B cell (primary cell): Measurements from ENCODE around the gene IPCEF1. TPM values are rescaled to one million over a fixed set of nuclear protein-coding genes. Genes with fewer than 3 reads are reported as not detected.

Source experiments
- ATAC-seq: fragments of 200-7000 bp; cut with Tn5 transposase; one replicate; pipeline ENCODE4 v1.10.0; 2021; ENCODE audit warnings: low read depth, mild to moderate bottlenecking, moderate number of reproducible peaks, moderate library complexity
- CTCF ChIA-PET: fragments of 350-600 bp; sonication (Branson Sonifier 250); formaldehyde crosslinking; loops from one replicate; lab custom pipeline; 2021; ENCODE audit warnings: antibody characterized with exemption, inconsistent platforms; lab: Charles Lee
- POLR2A ChIA-PET: fragments of 350-600 bp; sonication (Branson Sonifier 250); formaldehyde crosslinking; loops from one replicate; lab custom pipeline; 2021; ENCODE audit warnings: antibody characterized with exemption; lab: Charles Lee
- DNase-seq: peaks from one replicate; pipeline ENCODE4 v3.0.0; 2013
- H2AFZ ChIP-seq: 2 replicates; pipeline ENCODE4 v1.6.1; 2012; ENCODE audit warnings: mild to moderate bottlenecking, low read depth, low read length; ENCODE audit not compliant: insufficient read depth, poor library complexity, severe bottlenecking
- H3K27ac ChIP-seq, 2 donors: 1 replicate in 1 of 2; 2 replicates in 1 of 2; pipeline ENCODE4 v1.5.1; 2012 to 2013; ENCODE audit warnings: low read length in 2 of 2, mild to moderate bottlenecking in 2 of 2, moderate library complexity in 1 of 2
- H3K27me3 ChIP-seq, 4 experiments: fragments of 200-600 bp in 1 of 4; sonication (generic) in 1 of 4; replicated peaks in 1 of 4; 1 replicate in 2 of 4; 2 replicates in 2 of 4; pipeline versions ENCODE4 v1.6.1 to v1.7.0; 2013 to 2016; ENCODE audit warnings: low read length in 3 of 4, mild to moderate bottlenecking in 2 of 4, mixed read lengths in 1 of 4, moderate library complexity in 1 of 4; ENCODE audit not compliant: insufficient read depth in 4 of 4, control insufficient read depth in 3 of 4; ENCODE audit errors: control extremely low read depth in 1 of 4
- H3K36me3 ChIP-seq, 2 experiments: replicated peaks in 1 of 2; 1 replicate in 1 of 2; 2 replicates in 1 of 2; pipeline versions ENCODE4 v1.6.1 to v1.7.1; 2013; ENCODE audit warnings: low read length in 1 of 2; ENCODE audit not compliant: insufficient read depth in 2 of 2, control insufficient read depth in 1 of 2; ENCODE audit errors: control extremely low read depth in 1 of 2, extremely low read depth in 1 of 2
- H3K4me1 ChIP-seq, 2 donors: fragments of 200-600 bp in 1 of 2; sonication (generic) in 1 of 2; 1 replicate in 1 of 2; 2 replicates in 1 of 2; pipeline versions ENCODE4 v1.5.1 to v1.6.1; 2013 to 2017; ENCODE audit warnings: low read length in 2 of 2; ENCODE audit not compliant: control insufficient read depth in 2 of 2, insufficient read depth in 2 of 2
- H3K4me2 ChIP-seq: replicated peaks from 2 replicates; pipeline ENCODE3; 2012; ENCODE audit warnings: mild to moderate bottlenecking, low read depth, low read length; ENCODE audit not compliant: poor library complexity, severe bottlenecking
- H3K4me3 ChIP-seq, 5 experiments: fragments of 200-600 bp in 1 of 5; sonication (generic) in 1 of 5; 1 replicate in 3 of 5; 2 replicates in 2 of 5; pipeline versions ENCODE4 v1.5.1 to v1.7.0; 2011 to 2016; ENCODE audit warnings: low read length in 4 of 5, mild to moderate bottlenecking in 4 of 5, low read depth in 2 of 5, control low read depth in 1 of 5, moderate library complexity in 1 of 5; ENCODE audit not compliant: insufficient read depth in 1 of 5; ENCODE audit errors: control extremely low read depth in 1 of 5, extremely low read depth in 1 of 5
- H3K79me2 ChIP-seq: fragments of 200-600 bp; sonication (generic); one replicate; pipeline ENCODE4 v1.6.0; 2016; ENCODE audit warnings: low read length; ENCODE audit not compliant: control insufficient read depth, insufficient read depth
- H3K9ac ChIP-seq: fragments of 200-600 bp; sonication (generic); 2 replicates; pipeline ENCODE4 v1.6.1; 2017; ENCODE audit warnings: mild to moderate bottlenecking, low read length, moderate library complexity
- H3K9me3 ChIP-seq, 3 donors: one replicate each; pipeline versions ENCODE4 v1.6.1 to v1.7.1; 2013; ENCODE audit warnings: low read length in 2 of 3; ENCODE audit not compliant: control insufficient read depth in 2 of 3, insufficient read depth in 1 of 3; ENCODE audit errors: control extremely low read depth in 1 of 3
- H4K20me1 ChIP-seq: 2 replicates; pipeline ENCODE4 v1.6.0; 2012; ENCODE audit warnings: mild to moderate bottlenecking, low read length; ENCODE audit not compliant: insufficient read depth, control insufficient read depth, poor library complexity, severe bottlenecking
- H3K27ac Mint-ChIP-seq: one replicate; pipeline ENCODE4 v1.8.0; 2021; ENCODE audit warnings: mixed read lengths
- H3K27me3 Mint-ChIP-seq: one replicate; pipeline ENCODE4 v1.8.0; 2021; ENCODE audit warnings: mixed read lengths
- H3K4me1 Mint-ChIP-seq: one replicate; pipeline ENCODE4 v1.8.0; 2021; ENCODE audit warnings: mixed read lengths
- H3K4me3 Mint-ChIP-seq: one replicate; pipeline ENCODE4 v1.8.0; 2021; ENCODE audit warnings: mixed read lengths
- H3K9me3 Mint-ChIP-seq: one replicate; pipeline ENCODE4 v1.8.0; 2022; ENCODE audit warnings: mixed read lengths; ENCODE audit not compliant: insufficient read depth
- EZH2 ChIP-seq: IDR thresholded peaks from 2 replicates; pipeline ENCODE4 v1.6.1; 2012; ENCODE audit warnings: borderline replicate concordance, low read depth, mild to moderate bottlenecking, moderate library complexity, low read length; ENCODE audit not compliant: insufficient read depth, poor library complexity, severe bottlenecking
- WGBS: methylation state at CpG from one replicate; pipeline ENCODE4 v1.1.5; 2013; ENCODE audit warnings: missing lambda C conversion rate; ENCODE audit not compliant: insufficient coverage; 5-methylcytosine and 5-hydroxymethylcytosine counted together
- intact Hi-C: fragments of 100-400 bp; cut with micrococcal nuclease; formaldehyde crosslinking; loops from one replicate; pipeline ENCODE4 v1.10.0; 2022
- polyA plus RNA-seq: library from polyadenylated mRNA; depleted of rRNA; stranded (reverse); fragments of >200 nt; gene quantifications from 2 replicates; pipeline ENCODE4 v1.2.3, GENCODE V29; 2012
- total RNA-seq, 2 donors: library from RNA; stranded (reverse); fragments of 120-200 nt in 1 of 2; gene quantifications; 1 replicate in 1 of 2; 2 replicates in 1 of 2; pipeline versions ENCODE4 v1.2.3 to v1.2.4, GENCODE V29; 2013 to 2022
- TF ChIP-seq, protein P1 (sequence below): fragments of 200-600 bp; IDR thresholded peaks from one replicate; pipeline ENCODE4 v1.8.0; 2022; ENCODE audit warnings: antibody characterized with exemption, mild to moderate bottlenecking

IPCEF1 gene
- total and polyA plus RNA-seq, 2 donors (not counting 1 experiment from before 2014, with no cell fraction given), result 0.22 to 0.94 TPM

DNA sequence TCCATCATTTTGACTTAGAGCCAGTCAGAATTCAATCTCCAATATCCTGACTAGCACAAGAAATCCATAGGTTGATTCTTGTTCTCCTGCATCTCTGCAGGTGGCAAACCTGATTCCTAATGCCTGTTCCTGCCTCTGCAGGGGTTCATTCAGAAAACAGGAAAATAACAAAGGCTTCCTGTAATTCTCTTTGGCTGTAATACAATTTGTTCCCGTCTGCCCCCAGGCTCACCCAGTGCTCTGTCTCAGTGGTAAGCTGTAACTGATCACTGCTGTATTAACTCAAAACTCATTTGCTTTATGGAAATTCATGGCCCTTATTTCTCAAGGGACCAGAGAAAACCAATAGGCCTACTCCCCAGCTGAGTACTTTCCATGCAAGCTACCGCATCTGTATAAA lies 228.9 kb downstream of the IPCEF1 start:
- Histone ChIP-seq H3K9ac (no peak overlapping the region), H3K79me2 (no peaks in the 10 kb centered on the region), H3K27me3 (no peaks in the 10 kb centered on the region), H3K4me1 (no peaks in the 10 kb centered on the region), H3K36me3 (no peaks in the 10 kb centered on the region), H4K20me1 (no peaks in the 10 kb centered on the region), H3K9me3 (no peaks in the 10 kb centered on the region), H3K27ac (no peak overlapping the region), H3K4me3 (no peak overlapping the region), H2AFZ (no peak overlapping the region), H3K4me2 (no peak overlapping the region)
- ChIA-PET POLR2A (no interaction called here), CTCF (no interaction called here)
- WGBS, result 63% methylated on average over 1 of the region's 2 CpGs
- intact Hi-C loops, result no loop called here
- ATAC-seq (no peak), DNase-seq (no peak)
- peaks cover 2% of the 10 kb centered on the region for H3K9me3 Mint-ChIP-seq
- no peaks in the 10 kb centered on the region for H3K4me1 Mint-ChIP-seq
- no peak for TF ChIP-seq EZH2
- TF ChIP-seq, protein P1, sequence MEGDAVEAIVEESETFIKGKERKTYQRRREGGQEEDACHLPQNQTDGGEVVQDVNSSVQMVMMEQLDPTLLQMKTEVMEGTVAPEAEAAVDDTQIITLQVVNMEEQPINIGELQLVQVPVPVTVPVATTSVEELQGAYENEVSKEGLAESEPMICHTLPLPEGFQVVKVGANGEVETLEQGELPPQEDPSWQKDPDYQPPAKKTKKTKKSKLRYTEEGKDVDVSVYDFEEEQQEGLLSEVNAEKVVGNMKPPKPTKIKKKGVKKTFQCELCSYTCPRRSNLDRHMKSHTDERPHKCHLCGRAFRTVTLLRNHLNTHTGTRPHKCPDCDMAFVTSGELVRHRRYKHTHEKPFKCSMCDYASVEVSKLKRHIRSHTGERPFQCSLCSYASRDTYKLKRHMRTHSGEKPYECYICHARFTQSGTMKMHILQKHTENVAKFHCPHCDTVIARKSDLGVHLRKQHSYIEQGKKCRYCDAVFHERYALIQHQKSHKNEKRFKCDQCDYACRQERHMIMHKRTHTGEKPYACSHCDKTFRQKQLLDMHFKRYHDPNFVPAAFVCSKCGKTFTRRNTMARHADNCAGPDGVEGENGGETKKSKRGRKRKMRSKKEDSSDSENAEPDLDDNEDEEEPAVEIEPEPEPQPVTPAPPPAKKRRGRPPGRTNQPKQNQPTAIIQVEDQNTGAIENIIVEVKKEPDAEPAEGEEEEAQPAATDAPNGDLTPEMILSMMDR, result no peak
- no peak overlapping the region for H3K27ac Mint-ChIP-seq
- H3K27me3 Mint-ChIP-seq, result no peaks in the 10 kb centered on the region
- H3K4me3 Mint-ChIP-seq, result no peak overlapping the region

DNA sequence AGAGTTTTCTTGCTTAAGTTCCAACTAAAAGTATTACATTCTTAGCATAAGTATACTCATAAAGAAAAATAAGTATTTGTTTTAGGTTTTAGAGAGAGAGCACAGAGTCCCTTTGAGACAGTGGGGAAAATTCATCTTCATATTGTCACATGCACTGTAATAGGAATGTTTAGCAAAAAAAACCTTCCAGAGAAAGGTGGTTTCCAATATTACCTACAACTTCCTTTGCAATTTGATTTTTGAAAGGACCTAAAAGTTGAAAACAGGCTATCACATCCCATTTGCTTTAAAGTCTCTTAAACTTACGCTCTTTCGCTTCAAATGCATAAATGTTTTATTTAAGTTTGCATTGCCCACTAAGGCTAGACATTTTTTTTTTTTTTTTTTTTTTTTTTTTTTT lies 231.2 kb downstream of the IPCEF1 start:
- Histone ChIP-seq H2AFZ (no peak overlapping the region), H3K9ac (no peak overlapping the region), H3K36me3 (no peaks in the 10 kb centered on the region), H4K20me1 (no peaks in the 10 kb centered on the region), H3K4me2 (no peak overlapping the region), H3K4me1 (no peaks in the 10 kb centered on the region), H3K27ac (no peak overlapping the region), H3K4me3 (no peak overlapping the region), H3K79me2 (no peaks in the 10 kb centered on the region), H3K27me3 (no peaks in the 10 kb centered on the region), H3K9me3 (no peaks in the 10 kb centered on the region)
- H3K9me3 Mint-ChIP-seq, result peaks cover 5% of the 10 kb centered on the region
- H3K4me1 Mint-ChIP-seq, result no peaks in the 10 kb centered on the region
- DNase-seq (no peak), ATAC-seq (no peak)
- TF ChIP-seq EZH2, result no peak
- TF ChIP-seq, protein P1, result no peak
- POLR2A ChIA-PET, result no interaction called here
- CTCF ChIA-PET, result no interaction called here
- no peak overlapping the region for H3K4me3 Mint-ChIP-seq
- intact Hi-C loops, result no loop called here
- H3K27ac Mint-ChIP-seq, result no peak overlapping the region
- no CpG with 5 or more reads among the region's 2 CpGs for WGBS
- H3K27me3 Mint-ChIP-seq, result no peaks in the 10 kb centered on the region
